ENCODE measurements around the gene INPP5A.

The INPP5A gene

DNA sequence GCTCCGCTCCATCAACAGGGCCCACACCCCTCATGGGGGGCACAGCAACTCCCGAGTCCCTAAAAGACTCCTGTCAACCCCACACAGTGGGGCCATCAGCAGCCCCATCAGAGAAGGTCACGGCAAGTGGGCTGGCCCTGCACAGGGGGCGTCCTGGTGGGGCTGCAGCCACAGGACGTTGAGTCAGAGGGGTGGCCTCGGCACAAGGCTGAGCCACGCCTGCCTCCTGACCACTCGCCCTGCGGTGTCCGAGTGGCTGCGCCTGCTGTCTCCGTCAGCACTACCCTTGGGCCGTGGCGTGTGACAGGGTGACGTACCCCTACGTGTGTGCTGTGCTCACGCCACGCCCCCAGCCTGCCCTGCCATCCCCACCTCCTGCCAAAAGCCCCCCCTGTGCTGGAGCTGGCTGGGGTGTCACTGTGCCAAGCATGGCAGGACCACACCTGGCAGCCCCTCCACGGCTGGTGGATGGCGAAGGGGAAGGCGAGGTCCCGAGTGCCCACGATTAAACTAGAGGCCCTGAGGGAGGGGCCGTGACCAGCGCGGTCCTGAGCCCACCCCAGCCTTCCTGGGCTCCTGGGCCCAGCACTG lies 274.4 kb downstream of the INPP5A start:
- POLR2A ChIA-PET = no interaction called here

DNA sequence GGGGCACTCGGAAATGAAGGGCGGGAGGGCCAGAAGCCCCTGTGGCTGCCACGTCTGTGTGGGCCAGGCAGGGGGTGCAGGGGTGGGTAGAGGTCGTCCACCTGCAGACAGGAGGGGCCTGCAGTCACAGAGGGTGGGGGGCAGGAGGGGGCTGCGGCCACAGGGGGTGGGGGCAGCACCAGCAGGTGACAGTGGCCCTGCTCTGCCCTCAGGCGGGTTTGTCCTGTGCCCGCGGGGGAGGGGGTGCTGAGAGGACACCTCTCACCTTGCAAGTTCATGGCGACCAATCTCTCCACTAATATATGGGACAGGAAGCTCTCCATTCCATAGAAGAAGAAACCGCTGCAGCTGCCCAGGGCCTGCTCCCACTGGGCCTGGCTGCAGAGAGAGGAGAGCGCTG lies 274.9 kb downstream of the INPP5A start:
- Histone ChIP-seq H3K27me3 (replicated peaks in 2 of 5; ENCODE audit: control insufficient read depth in 4 of 5, insufficient read depth in 5 of 5, low read length in 4 of 5) (peaks cover 0 to 46% (median 7%) of the 10 kb centered on the region in 5 experiments), H3K36me3 (ENCODE audit: control insufficient read depth in 4 of 4, insufficient read depth in 4 of 4, low read length in 3 of 4) (no peaks in the 10 kb centered on the region), H3K4me1 (ENCODE audit: control extremely low read depth in 1 of 4, control insufficient read depth in 4 of 4, insufficient read depth in 4 of 4, low read length in 3 of 4) (no peaks in the 10 kb centered on the region), H3K4me3 (ENCODE audit: control insufficient read depth in 1 of 7, extremely low read depth in 1 of 7, insufficient read depth in 4 of 7, low read depth in 2 of 7, low read length in 6 of 7) (no peak overlapping the region), H3K9me3 (ENCODE audit: control extremely low read depth in 1 of 5, control insufficient read depth in 4 of 5, insufficient read depth in 2 of 5, low read depth in 1 of 5, low read length in 4 of 5) (no peaks in the 10 kb centered on the region), H3K27ac (ENCODE audit: insufficient read depth in 1 of 2, low read depth in 1 of 2, low read length in 2 of 2, poor library complexity in 1 of 2, severe bottlenecking in 2 of 2) (no peak overlapping the region)
- CTCF ChIA-PET = interaction anchor here (0.6 kb wide), 1 partner anchor 1359 kb away, joined by 3 read pairs; no protein-coding TSS in a partner anchor
- POLR2A ChIA-PET = no interaction called here
- WGBS (ENCODE audit: insufficient coverage) = 90% methylated on average over 8 of the region's 11 CpGs
- DNase-seq = no peak

More for the DNA sequence above, 274.4 kb downstream of the INPP5A start:
- CTCF ChIA-PET = interaction anchor here (0.6 kb wide), 1 partner anchor 1358 kb away, joined by 3 read pairs; no protein-coding TSS in a partner anchor
- H3K27me3 ChIP-seq (replicated peaks in 2 of 5; ENCODE audit: control insufficient read depth in 4 of 5, insufficient read depth in 5 of 5, low read length in 4 of 5) = peaks cover 0 to 46% (median 7%) of the 10 kb centered on the region in 5 experiments
- no peaks in the 10 kb centered on the region for H3K36me3 ChIP-seq (ENCODE audit: control insufficient read depth in 4 of 4, insufficient read depth in 4 of 4, low read length in 3 of 4)
- H3K9me3 ChIP-seq (ENCODE audit: control extremely low read depth in 1 of 5, control insufficient read depth in 4 of 5, insufficient read depth in 2 of 5, low read depth in 1 of 5, low read length in 4 of 5) = no peaks in the 10 kb centered on the region
- no peak overlapping the region for H3K4me3 ChIP-seq (ENCODE audit: control insufficient read depth in 1 of 7, extremely low read depth in 1 of 7, insufficient read depth in 4 of 7, low read depth in 2 of 7, low read length in 6 of 7)
- H3K27ac ChIP-seq (ENCODE audit: insufficient read depth in 1 of 2, low read depth in 1 of 2, low read length in 2 of 2, poor library complexity in 1 of 2, severe bottlenecking in 2 of 2) = no peak overlapping the region
- H3K4me1 ChIP-seq (ENCODE audit: control extremely low read depth in 1 of 4, control insufficient read depth in 4 of 4, insufficient read depth in 4 of 4, low read length in 3 of 4) = no peaks in the 10 kb centered on the region
- 87% methylated on average over 22 of the region's 26 CpGs for WGBS (ENCODE audit: insufficient coverage)
- no peak for DNase-seq

DNA sequence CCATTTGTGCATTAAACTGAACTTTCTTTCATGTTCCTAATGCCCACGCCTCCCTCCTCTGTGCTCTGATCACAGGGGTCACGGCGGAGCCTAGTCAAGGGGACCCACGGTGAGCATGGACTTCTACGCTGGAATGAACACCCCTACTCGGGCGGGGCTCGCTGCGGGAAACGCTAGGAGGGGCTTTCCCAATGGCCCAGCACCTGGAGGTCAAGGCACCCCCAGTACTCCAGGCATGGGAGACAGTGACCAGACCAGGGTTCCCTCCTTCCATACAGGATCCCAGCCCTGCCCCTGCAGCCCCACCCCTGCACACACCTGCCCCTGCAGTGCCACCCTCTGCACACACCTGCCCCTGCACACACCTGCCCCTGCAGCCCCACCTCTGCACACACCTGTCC lies 275.4 kb downstream of the INPP5A start:
- H3K27me3 ChIP-seq (replicated peaks in 2 of 5; ENCODE audit: control insufficient read depth in 4 of 5, insufficient read depth in 5 of 5, low read length in 4 of 5) = peaks cover 0 to 49% (median 7%) of the 10 kb centered on the region in 5 experiments

DNA sequence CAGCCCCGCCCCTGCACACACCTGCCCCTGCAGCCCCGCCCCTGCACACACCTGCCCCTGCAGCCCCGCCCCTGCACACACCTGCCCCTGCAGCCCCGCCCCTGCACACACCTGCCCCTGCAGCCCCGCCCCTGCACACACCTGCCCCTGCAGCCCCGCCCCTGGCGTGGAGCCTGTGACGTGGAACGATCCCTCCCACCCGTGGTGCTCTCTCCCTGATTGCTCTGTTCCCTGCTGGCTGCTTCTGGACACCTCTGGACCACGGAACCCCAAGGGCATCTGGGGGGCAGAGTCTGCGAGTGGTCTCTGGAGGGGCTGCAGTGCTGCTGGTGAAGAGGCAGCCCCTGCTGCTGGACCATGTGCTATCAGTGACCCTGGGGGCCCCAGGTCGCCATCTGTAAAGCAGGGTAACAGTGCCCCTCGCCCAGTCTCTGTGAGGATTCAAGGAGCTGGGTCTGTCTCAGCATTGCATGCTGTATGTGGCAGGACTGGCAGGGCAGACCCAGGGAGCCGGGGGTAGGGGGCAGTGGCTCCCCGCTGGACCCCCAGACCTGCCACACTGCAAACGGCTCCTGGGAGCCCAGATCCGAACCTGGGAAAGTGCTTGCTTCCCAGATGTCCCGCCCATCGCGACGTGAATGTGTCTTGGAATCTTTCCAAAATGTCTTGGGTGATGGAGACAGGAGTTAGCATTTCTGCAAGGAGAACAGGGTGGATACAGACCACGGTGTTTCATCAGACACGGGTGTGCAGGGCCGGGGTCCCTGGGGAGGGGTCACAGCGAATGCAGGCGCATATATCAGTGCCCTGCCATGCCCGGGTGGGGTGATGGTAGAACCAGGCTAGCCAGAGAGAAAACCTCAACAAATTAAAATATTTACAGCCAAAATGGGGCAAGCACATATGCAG lies 276.2 kb downstream of the INPP5A start:
- CTCF ChIA-PET = no interaction called here
- Histone ChIP-seq H3K4me3 (ENCODE audit: control insufficient read depth in 1 of 7, extremely low read depth in 1 of 7, insufficient read depth in 4 of 7, low read depth in 2 of 7, low read length in 6 of 7) (no peak overlapping the region), H3K27ac (ENCODE audit: insufficient read depth in 1 of 2, low read depth in 1 of 2, low read length in 2 of 2, poor library complexity in 1 of 2, severe bottlenecking in 2 of 2) (no peak overlapping the region), H3K36me3 (ENCODE audit: control insufficient read depth in 4 of 4, insufficient read depth in 4 of 4, low read length in 3 of 4) (no peaks in the 10 kb centered on the region), H3K9me3 (ENCODE audit: control extremely low read depth in 1 of 5, control insufficient read depth in 4 of 5, insufficient read depth in 2 of 5, low read depth in 1 of 5, low read length in 4 of 5) (no peaks in the 10 kb centered on the region), H3K4me1 (ENCODE audit: control extremely low read depth in 1 of 4, control insufficient read depth in 4 of 4, insufficient read depth in 4 of 4, low read length in 3 of 4) (no peaks in the 10 kb centered on the region), H3K27me3 (replicated peaks in 2 of 5; ENCODE audit: control insufficient read depth in 4 of 5, insufficient read depth in 5 of 5, low read length in 4 of 5) (peaks cover 0 to 43% (median 7%) of the 10 kb centered on the region in 5 experiments)
- DNase-seq = no peak
- POLR2A ChIA-PET = no interaction called here
- 88% methylated on average over 18 of the region's 28 CpGs for WGBS (ENCODE audit: insufficient coverage)

More for the DNA sequence above, 275.4 kb downstream of the INPP5A start:
- Histone ChIP-seq H3K9me3 (ENCODE audit: control extremely low read depth in 1 of 5, control insufficient read depth in 4 of 5, insufficient read depth in 2 of 5, low read depth in 1 of 5, low read length in 4 of 5) (no peaks in the 10 kb centered on the region), H3K36me3 (ENCODE audit: control insufficient read depth in 4 of 4, insufficient read depth in 4 of 4, low read length in 3 of 4) (no peaks in the 10 kb centered on the region), H3K4me3 (ENCODE audit: control insufficient read depth in 1 of 7, extremely low read depth in 1 of 7, insufficient read depth in 4 of 7, low read depth in 2 of 7, low read length in 6 of 7) (no peak overlapping the region), H3K27ac (ENCODE audit: insufficient read depth in 1 of 2, low read depth in 1 of 2, low read length in 2 of 2, poor library complexity in 1 of 2, severe bottlenecking in 2 of 2) (no peak overlapping the region), H3K4me1 (ENCODE audit: control extremely low read depth in 1 of 4, control insufficient read depth in 4 of 4, insufficient read depth in 4 of 4, low read length in 3 of 4) (no peaks in the 10 kb centered on the region)
- no peak for DNase-seq
- CTCF ChIA-PET = interaction anchor here (0.6 kb wide), 1 partner anchor 1359 kb away, joined by 3 read pairs; no protein-coding TSS in a partner anchor
- POLR2A ChIA-PET = no interaction called here
- 92% methylated on average over 9 of the region's 10 CpGs for WGBS (ENCODE audit: insufficient coverage)

DNA sequence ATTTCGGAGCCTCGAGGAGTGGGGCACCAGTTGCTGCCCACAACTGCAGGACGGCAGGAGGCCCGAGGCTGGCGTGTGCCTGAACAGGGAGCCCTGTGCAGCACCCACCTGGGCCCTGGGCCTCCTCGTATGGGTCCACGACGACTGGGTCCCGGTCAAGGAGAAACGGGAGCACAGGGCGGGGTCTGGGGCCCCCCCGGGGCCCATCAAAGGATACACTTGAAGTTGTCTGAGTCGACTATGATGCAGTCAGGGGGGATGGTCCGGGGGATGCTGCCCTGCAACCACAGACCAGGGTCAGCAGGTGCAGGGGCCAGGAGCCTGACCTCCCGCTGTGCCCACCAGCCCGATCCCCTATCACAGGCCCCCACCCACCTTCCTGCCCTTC lies 276.9 kb downstream of the INPP5A start:
- H3K36me3 ChIP-seq (ENCODE audit: control insufficient read depth in 4 of 4, insufficient read depth in 4 of 4, low read length in 3 of 4) = no peaks in the 10 kb centered on the region
- H3K27ac ChIP-seq (ENCODE audit: insufficient read depth in 1 of 2, low read depth in 1 of 2, low read length in 2 of 2, poor library complexity in 1 of 2, severe bottlenecking in 2 of 2) = no peak overlapping the region
- no peak for DNase-seq
- no peaks in the 10 kb centered on the region for H3K4me1 ChIP-seq (ENCODE audit: control extremely low read depth in 1 of 4, control insufficient read depth in 4 of 4, insufficient read depth in 4 of 4, low read length in 3 of 4)
- no peak overlapping the region for H3K4me3 ChIP-seq (ENCODE audit: control insufficient read depth in 1 of 7, extremely low read depth in 1 of 7, insufficient read depth in 4 of 7, low read depth in 2 of 7, low read length in 6 of 7)
- ChIA-PET POLR2A (no interaction called here), CTCF (no interaction called here)
- peaks cover 0 to 40% (median 7%) of the 10 kb centered on the region in 5 experiments for H3K27me3 ChIP-seq (replicated peaks in 2 of 5; ENCODE audit: control insufficient read depth in 4 of 5, insufficient read depth in 5 of 5, low read length in 4 of 5)
- H3K9me3 ChIP-seq (ENCODE audit: control extremely low read depth in 1 of 5, control insufficient read depth in 4 of 5, insufficient read depth in 2 of 5, low read depth in 1 of 5, low read length in 4 of 5) = peaks cover 0 to 2% (median 0%) of the 10 kb centered on the region in 5 experiments
- WGBS (ENCODE audit: insufficient coverage) = 88% methylated on average over 11 of the region's 16 CpGs

DNA sequence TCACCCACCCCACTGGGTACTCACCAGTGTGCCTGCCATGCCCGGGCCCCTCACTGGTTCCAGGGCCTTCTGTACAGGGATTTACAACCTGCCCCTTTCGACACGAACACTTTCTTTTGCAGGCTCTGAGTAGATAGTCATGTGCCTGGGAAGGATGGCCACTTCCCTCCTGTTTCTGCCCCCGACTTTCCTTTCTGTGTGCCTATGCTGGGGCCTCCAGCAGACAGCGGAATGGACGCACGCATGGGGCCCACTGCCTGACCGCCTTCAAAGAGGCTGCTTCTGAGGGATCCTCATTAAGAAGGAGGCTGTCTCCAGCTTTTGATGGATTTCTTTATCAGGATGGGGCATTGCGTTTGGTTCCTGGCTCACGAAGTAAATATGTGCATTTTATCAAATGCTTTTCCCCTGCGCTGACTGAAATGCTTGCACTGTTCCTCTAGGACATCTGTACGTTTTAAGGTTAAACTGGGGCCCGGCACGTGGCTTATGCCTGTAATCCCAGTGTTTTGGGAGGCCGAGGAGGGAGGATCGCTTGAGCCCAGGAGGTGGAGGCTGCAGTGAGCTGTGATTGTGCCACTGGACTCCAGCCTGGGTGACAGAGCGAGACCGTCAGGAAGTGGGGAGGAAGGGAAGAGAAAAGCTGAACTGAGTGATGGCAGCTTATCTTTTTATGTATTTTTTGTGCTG lies 277.7 kb downstream of the INPP5A start:
- H3K27me3 ChIP-seq (replicated peaks in 2 of 5; ENCODE audit: control insufficient read depth in 4 of 5, insufficient read depth in 5 of 5, low read length in 4 of 5) = peaks cover 0 to 37% (median 7%) of the 10 kb centered on the region in 5 experiments
- H3K4me3 ChIP-seq (ENCODE audit: control insufficient read depth in 1 of 7, extremely low read depth in 1 of 7, insufficient read depth in 4 of 7, low read depth in 2 of 7, low read length in 6 of 7) = no peak overlapping the region
- POLR2A ChIA-PET = no interaction called here
- H3K4me1 ChIP-seq (ENCODE audit: control extremely low read depth in 1 of 4, control insufficient read depth in 4 of 4, insufficient read depth in 4 of 4, low read length in 3 of 4) = no peaks in the 10 kb centered on the region
- H3K9me3 ChIP-seq (ENCODE audit: control extremely low read depth in 1 of 5, control insufficient read depth in 4 of 5, insufficient read depth in 2 of 5, low read depth in 1 of 5, low read length in 4 of 5) = peaks cover 0 to 6% (median 0%) of the 10 kb centered on the region in 5 experiments
- CTCF ChIA-PET = no interaction called here
- no peaks in the 10 kb centered on the region for H3K36me3 ChIP-seq (ENCODE audit: control insufficient read depth in 4 of 4, insufficient read depth in 4 of 4, low read length in 3 of 4)
- no peak for DNase-seq
- no peak overlapping the region for H3K27ac ChIP-seq (ENCODE audit: insufficient read depth in 1 of 2, low read depth in 1 of 2, low read length in 2 of 2, poor library complexity in 1 of 2, severe bottlenecking in 2 of 2)
- 74% methylated on average over 17 of the region's 18 CpGs for WGBS (ENCODE audit: insufficient coverage)

Data from common myeloid progenitor, CD34-positive (primary cell).